HG03457 (cell line): Measurements from ENCODE around the gene NFATC2.

Source experiments
- ATAC-seq: cut with Tn5 transposase; IDR thresholded peaks from one replicate; pipeline ENCODE4 v1.9.1; 2021; ENCODE audit warnings: moderate number of reproducible peaks; ENCODE audit not compliant: unreplicated experiment

NFATC2 gene

GRCh38 chr20:51522207-51522606 lies 20.3 kb downstream of the NFATC2 start:
- no peak for ATAC-seq

DNA sequence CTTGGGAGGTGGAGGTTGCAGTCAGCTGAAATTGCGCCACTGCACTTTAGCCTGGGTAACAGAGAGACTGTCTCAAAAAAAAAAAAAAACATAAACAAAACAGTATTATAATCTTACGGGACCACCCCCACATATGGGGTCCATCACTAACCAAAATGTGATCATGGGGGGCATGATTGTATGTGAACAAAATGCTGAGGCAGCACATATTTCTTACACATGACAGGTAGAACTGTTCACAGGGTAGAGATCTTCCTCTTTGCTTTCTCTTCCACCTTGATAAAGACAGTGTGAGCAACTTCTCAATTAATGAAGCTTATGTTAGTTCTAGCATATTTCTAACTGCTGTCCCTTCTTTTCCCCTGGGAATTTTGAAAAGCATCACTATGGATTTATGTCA lies 24.7 kb downstream of the NFATC2 start:
- no peak for ATAC-seq

- ATAC-seq = no peak
Observed at GRCh38 chr20:51516855-51517254, 25.7 kb downstream of the NFATC2 start.

DNA sequence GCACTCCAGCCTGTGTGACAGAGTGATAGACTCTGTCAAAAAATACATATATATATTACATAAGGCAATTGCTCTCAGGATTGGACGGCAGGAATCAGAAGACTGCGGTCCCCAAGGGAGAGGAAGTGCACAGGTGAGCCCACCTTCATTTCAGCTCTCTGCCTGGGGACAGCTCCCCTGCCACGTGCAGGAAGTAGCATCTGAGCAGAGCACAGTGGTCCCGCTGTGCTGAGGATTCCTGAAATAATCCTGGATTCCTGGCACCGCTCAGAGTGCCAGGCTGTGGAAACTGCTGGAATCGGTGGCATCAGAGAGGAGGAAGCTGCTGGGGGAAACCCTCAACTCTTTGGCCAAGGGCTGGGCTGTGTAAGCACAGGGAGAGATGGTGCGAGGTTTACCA lies 27.7 kb downstream of the NFATC2 start:
- no peak for ATAC-seq

- ATAC-seq = no peak
Observed at GRCh38 chr20:51514249-51514648, 28.3 kb downstream of the NFATC2 start.

GRCh38 chr20:51513545-51513944 lies 29.0 kb downstream of the NFATC2 start:
- ATAC-seq = no peak

DNA sequence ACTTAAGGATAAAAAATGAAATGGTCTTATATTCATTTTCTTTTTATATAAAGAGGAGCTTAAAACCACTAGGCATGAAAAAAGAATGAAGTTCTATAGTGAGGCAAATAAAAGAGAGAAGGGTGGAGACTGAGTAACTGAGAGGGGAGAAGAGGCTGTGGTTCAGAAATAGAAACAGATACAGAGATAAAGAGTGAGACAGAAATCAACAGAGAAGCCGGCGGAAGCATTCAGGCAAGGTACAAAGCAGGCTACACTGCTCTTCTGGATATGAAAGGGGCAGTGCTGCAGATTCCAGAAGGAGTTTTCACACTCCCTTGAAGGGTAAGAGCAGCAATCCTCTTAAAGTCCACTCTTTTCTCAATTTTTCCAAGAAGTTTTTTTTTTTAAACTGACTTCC lies 29.9 kb downstream of the NFATC2 start:
- ATAC-seq = no peak

DNA sequence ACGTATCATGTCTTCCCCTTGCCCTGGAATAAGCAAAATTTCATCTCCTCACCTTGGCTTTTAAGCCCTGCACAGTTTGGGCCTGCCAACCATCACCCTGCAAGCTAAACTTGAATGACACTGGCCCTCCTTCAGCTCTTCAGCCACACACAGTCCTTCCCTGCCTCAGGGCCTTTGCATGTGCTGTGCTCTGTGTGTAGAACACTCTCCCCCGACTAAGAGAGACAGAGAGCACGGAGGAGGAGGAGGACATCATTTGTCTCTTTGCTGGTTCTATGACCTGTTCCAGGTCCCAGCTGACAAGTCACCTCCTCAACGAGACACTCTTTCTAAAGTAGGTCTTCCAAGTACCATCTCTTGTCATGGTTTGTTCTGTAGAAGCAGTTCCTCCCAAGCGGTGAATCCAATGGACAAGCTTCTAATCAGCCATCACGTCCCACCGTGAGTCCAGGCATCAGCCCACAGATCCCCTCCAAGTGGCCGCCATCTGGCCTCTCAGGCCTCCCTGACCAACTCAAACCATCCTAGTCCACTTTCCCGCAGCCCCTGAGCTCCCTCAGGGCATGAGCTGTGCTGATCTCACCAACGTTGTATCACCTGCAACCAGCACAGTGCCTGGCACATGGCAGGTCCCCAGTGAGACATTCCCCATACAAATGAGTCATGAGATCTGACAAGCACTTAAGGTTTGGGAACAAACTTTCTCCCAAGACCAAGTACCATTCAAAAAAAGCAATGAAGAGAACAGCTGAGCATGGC lies 30.5 kb downstream of the NFATC2 start:
- no peak for ATAC-seq

- ATAC-seq = no peak
Observed at GRCh38 chr20:51510936-51511605, 31.4 kb downstream of the NFATC2 start.

- no peak for ATAC-seq
Observed at GRCh38 chr20:51510169-51510568, 32.4 kb downstream of the NFATC2 start.

DNA sequence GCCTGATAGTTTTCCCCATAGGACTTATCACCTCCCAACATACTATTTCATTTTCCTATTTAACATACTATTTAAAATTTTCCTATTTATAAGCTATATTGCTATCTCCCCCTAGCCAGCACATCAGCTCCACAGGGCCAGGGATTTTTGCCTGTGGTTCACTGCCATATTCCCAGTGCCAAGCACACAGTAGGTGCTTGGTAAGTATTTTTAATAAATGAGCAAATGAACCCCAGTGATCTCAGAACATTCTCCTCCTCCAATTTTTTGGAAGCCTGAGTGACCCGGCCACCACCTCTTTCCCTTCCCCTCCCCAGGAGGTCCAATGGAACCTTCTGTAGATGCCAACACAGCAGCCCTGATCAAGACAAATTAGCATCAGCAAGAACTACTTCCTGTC lies 33.3 kb downstream of the NFATC2 start:
- no peak for ATAC-seq

DNA sequence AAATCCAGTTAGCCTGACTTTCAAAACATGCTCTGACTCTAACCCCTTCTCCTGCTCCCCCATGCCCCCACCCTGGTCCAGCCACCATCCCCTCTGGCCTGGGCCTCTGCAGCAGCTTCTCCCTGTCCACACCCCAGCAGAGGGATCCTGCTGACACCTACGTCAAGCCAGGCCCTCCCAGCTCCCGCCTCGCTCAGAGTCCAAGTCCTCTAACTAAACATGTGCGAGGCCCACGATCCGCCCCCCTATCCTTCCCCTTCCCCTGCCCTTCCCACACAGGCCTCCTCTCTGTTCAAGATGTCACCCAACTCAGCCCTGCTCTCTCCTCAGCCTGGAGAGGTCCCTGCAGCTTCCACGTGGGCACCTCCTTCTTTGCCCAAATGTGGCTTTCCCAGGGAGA lies 33.7 kb downstream of the NFATC2 start:
- no peak for ATAC-seq

DNA sequence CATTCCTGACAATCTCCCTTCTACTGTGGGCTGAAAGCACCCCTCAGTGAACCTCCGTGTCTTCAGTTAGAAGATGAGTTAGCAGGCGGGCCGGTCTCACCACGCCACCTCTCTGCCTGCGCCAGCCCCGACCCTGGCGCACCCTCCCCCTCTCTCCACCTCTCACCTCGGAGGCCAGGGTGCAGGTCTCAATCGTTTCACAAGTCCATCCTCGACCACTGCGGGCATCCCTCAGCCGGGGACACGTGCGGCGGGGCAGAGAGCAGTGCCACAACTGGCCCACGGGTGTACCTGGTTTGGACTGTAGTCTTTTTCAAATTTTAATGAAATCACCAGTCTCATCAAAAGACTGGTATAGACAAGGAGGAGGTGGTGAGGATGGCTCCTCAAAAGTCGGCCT lies 34.4 kb downstream of the NFATC2 start:
- ATAC-seq = no peak

- ATAC-seq = no peak
Observed at GRCh38 chr20:51507216-51508036, 35.1 kb downstream of the NFATC2 start.

DNA sequence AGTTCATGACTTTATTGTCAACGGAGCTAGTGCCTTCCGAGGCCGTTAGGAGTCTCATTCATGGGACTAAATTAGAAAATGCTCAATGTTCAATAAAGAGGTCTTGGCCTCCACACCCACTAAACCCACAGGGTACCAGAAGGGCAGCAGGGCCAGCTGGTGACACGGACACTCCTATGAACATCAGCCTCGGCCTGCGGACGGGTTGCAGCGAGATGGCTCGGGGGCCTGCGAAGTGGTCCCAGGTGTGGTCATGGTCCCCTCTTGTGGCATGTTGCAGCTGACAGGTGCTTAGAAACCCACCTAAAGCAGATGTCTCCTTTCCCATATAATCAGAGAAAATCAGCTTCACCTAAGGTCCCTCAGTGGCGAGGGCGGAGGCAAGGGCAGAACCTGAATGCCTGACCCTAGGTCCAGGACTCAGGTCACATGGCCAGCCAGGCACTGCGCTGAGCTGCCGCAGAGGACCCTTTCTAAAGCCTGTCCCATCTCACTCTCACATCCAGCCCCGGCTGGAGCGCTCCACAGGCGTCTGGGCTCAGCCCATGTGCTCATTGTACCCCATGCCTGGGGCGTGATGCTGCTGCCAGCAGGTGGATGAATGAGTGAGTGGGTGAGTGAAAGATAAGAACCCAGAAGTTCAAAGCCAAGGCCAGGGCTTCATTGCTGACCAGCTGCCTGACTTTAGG lies 35.8 kb downstream of the NFATC2 start:
- no peak for ATAC-seq

DNA sequence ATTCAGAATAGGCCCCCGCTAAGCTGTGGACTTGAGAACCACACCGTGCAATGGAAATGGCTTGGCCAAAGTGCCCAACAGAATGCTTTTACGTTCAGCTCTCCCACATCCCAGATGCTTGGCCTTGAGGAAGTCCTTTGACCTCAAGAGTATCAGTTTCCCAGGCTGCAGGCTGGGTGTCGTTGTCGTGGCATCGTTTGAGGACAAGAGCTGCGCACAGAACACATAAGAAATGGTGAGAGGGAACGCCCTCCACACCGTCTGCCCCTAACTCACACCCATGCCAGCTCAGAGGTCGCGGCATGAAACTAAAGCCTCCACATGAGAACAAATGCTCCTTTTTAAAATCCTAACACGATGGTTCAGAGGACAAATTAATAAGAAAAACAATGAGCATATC lies 37.0 kb downstream of the NFATC2 start:
- no peak for ATAC-seq

GRCh38 chr20:51503376-51503775 lies 39.1 kb downstream of the NFATC2 start:
- ATAC-seq = no peak

DNA sequence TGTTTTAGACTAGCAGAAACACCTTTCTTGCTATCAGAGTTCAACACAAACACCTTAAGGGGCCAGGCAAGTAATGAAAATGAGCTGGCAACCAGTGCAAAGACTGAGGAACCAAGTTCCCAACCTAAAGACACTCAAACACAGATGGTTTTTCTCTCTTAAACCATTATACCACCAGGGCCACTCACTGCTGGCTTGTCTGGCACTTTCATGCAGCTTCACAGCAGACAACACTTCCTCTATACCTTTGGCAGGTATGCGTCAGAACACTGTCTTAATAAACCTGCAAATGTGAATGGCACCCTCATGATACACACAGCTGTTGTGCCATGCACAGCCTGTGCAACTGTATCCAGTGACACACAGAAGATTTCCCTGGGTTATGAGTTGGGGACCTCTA lies 41.6 kb downstream of the NFATC2 start:
- no peak for ATAC-seq

DNA sequence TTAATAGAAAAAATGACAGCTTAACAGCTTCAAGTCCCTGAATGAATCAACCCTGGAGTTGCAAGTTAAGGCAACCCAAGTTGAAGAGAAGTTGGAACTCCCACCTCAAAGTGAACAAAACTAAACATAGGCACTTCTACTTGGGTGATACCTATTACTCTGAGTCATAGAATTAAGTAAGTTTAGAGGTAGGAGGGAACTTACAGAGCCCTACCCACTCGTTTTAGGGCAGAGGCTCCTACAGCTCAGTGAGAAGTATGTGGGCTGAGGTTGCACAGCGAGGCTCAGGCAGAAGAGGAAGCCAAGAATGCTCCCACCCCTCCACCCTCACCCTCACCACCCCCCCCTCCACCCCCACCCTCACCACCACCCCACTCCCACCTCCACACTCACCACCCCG lies 42.2 kb downstream of the NFATC2 start:
- ATAC-seq = no peak

GRCh38 chr20:51498765-51499540 lies 43.6 kb downstream of the NFATC2 start:
- ATAC-seq = no peak
